Heart left ventricle (tissue), 13 donors: ENCODE measurements around the gene HACE1.

Experiments used
- CTCF ChIP-seq, 12 donors: fragments of 200-600 bp; sonication (generic) in 4 of 12; IDR thresholded peaks; one replicate each; pipeline versions ENCODE4 v1.5.0 to v1.8.0; 2018 to 2022; ENCODE audit warnings: antibody characterized with exemption in 12 of 12, mild to moderate bottlenecking in 5 of 12
- POLR2A ChIP-seq, 2 donors: fragments of 450-650 bp; IDR thresholded peaks; one replicate each; pipeline ENCODE4 v1.6.1; 2017; ENCODE audit warnings: antibody characterized with exemption in 2 of 2, mild to moderate bottlenecking in 2 of 2, moderate library complexity in 2 of 2
- donor health status: ischemic (EF 13 %, LVEDD 7.1; RV severe dilation, severe dysfunction).
- donor health status: DM: no; HTN: yes; CAD: no.
- donor health status: DM: no; HTN: no; CAD: no.
- donor health status: ischemic (EF 25% LVEDD 6.9; RV normal size, moderate dysfunction).
- donor health status: ischemic (EF 25% LVEDD 5.7; RV mildly dilated, moderate dysfunction).
- donor health status: ischemic (EF 35%, LVEDD 5.7; RV mildly dilated, moderate dysfunction).
- donor health status: nonischemic (EF 11% LVEDD 7.7; RV severe dilation, severe dysfunction).
- donor health status: DM: yes; HTN: yes; CAD: no.
- donor health status: PGD.
- donor health status: ischemic (EF 29% LVEDD 5.4; RV normal size, mild dysfunction).
- donor health status: nonischemic (EF 23%, LVEDD 6.1; RV moderate dilation, normal function).

GRCh38 chr6:104729433-104729832, 130.3 kb downstream of the HACE1 start:
- TF ChIP-seq CTCF (IDR thresholded peaks at IDR 0.05) (no peak), POLR2A (IDR thresholded peaks at IDR 0.05) (no peak)
